Fibroblast of skin of abdomen (primary cell): ENCODE results near the gene FKBP1A. TPM values are rescaled to one million over a fixed set of nuclear protein-coding genes. Genes with fewer than 3 reads are reported as not detected.

Experiments used
- DNase-seq: peaks from one replicate; pipeline ENCODE4 v3.0.0-alpha.2; 2013
- polyA plus RNA-seq, 2 experiments: library from polyadenylated mRNA; unstranded; fragments of 120-200 nt; gene quantifications; one replicate each; pipeline ENCODE4 v1.2.1, GENCODE V29; 2013; ENCODE audit not compliant: insufficient read length in 2 of 2

FKBP1A gene
- 349 TPM for polyA plus RNA-seq (2013, experiment 1 of 2; ENCODE audit: insufficient read length)
- polyA plus RNA-seq (2013, experiment 2 of 2; ENCODE audit: insufficient read length), result 358 TPM

- peak; percentile 91 for DNase-seq
These were observed at the start of gene FKBP1A for GRCh38 chr20:1392693-1393506. Gene FKBP1A, minus strand, starts transcription at chr20:1393054. Its CDS starts 56 bp downstream, at chr20:1392998.

GRCh38 chr20:1442304-1442703 is 49.5 kb upstream of the FKBP1A start:
- no peak for DNase-seq

GRCh38 chr20:1441133-1441532 is 48.3 kb upstream of the FKBP1A start:
- DNase-seq, result no peak

DNA sequence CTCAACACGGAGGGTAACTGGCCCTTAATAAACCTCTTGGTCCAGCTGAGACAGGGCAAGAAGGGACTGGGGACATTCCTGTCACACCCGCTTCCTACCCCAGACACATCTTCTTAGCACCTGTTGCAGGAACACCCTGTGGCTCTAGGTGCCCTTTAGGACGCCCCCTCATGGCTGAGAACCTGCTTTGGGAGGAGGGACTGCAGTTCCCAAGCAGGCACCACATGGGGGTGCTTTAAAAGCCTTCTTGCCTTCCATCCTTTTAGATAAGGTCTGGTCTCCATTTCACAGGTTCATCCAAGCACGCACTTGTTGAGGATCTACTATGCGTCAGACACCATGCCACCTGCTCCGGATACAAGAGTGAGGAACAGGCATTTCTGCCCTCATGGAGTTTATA is 47.2 kb upstream of the FKBP1A start:
- no peak for DNase-seq

DNA sequence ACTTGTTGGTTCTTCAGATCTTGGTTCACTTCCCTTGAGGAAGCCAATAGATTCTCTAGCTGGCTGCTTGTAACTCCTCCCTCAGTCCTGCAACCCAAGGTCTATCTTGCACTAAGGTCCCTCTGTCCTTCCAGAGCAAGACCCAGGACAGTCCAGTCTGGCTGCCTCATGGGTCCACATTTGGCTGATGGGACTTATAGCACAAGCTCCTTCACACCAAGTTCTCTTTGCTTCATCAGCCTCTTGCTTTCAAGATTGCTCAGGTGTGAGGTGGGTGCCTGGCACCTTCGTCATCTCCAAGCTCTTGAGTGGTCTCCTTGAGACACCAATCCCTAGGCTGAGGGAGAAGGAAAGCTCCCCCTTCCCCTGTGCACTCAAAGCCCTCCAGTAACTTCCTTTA is 45.5 kb upstream of the FKBP1A start:
- DNase-seq, result no peak

- peak; percentile 63 for DNase-seq
These were observed 44.5 kb upstream of the FKBP1A start for GRCh38 chr20:1437235-1437904.

DNA sequence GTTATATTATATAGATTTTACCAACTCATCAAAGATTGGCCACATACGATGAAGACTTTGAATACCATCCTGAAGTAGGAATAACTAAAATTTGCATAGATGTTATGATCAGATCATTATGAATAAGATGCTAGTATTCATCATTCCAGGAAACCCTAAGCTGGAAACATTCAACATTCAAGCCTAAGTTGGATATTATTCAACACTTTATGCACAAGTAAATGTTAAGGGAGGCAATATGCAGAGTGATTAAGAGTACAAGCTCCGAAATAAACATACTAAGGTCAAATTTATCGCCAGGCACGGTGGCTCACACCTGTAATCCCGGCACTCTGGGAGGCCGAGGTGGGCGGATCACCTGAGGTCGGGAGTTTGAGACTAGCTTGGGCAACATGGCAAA is 43.4 kb upstream of the FKBP1A start:
- DNase-seq, result no peak

- no peak for DNase-seq
These were observed 42.5 kb upstream of the FKBP1A start for GRCh38 chr20:1435337-1435699.

DNA sequence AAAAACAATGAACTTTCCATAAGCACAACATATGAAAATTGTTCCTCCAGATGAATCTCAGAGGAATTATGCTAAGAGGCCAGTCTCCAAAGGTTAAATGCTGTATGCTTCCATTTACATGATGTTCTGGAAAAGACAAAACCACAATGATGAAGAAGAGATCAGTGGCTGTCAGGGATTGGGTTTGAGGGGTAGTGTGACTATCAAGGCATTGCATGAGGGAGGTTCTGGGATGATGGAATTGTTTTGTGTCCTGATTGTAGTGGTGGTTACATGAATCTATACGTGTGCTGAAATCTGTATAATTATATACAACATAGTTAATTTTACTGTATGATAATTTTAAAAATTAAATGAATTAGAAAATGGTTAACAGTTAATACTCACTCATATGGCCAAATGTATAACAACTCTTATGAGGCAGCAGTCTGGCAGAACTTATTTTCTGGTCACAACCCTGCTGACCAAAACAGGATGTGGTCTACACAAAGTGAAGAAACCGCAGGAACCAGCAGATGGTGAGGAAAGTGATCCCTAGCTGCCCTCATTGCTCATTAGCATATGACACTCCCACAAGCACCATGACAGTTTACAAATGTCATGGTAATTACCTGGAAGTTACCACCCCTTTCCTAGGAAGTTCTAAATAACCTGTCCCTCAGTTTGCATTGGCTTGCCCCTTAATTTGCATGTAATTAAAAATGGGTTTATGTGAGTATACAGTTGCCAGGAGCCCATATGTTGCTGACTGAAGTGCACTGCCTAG is 41.9 kb upstream of the FKBP1A start:
- peak; percentile 63 for DNase-seq

GRCh38 chr20:1431158-1431557 is 38.3 kb upstream of the FKBP1A start:
- no peak for DNase-seq

DNA sequence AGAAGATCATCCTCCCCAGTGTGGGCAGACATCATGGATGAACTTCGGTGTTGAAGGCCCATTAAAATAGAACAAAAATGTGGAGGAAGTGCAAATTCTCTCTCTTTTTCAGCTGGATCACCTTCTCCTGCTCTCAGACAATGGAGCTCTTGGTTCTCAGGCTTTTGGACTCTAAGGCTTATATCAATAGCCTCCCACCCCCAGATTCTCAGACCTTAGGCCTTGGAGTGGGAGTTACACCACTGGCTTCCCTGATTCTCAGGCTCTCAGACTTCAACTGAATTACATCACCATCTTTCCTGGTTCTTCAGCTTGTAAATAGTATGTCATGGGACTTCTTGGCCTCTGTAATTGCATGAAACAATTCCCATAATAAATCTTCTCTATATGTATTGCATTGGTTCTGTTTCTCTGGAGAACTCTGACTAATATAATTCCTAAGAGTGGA is 37.2 kb upstream of the FKBP1A start:
- DNase-seq, result peak; percentile 39

DNA sequence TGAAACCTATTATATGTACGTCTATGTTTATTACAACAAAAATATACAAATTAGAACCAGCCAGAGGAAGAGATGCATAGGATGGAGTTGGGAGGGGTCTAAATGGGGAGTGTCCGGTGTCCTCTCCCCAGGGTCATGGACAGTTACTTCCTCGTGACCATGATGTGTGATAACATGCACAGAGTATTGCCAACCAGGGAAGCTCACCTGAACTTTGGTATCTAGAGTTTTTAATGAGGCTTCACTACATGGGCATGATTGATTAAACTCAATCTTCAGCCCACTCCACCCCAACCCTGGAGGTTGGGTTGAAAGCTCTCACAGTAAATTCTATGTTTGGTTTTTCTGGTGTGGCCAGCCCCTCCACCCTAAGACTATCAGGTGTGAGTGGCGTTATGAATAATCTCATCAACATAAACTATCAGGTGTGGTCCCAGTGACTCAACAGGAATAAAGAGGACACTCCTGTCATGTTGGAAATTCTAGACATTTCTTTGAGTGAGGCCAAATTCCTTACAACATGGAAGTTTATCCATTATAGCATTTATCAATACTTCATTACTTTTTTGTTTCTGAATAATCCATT is 36.4 kb upstream of the FKBP1A start:
- DNase-seq, result no peak

GRCh38 chr20:1427457-1428054 is 34.7 kb upstream of the FKBP1A start:
- no peak for DNase-seq

- no peak for DNase-seq
These were observed 33.5 kb upstream of the FKBP1A start for GRCh38 chr20:1426231-1426849.

- DNase-seq, result no peak
These were observed 31.5 kb upstream of the FKBP1A start for GRCh38 chr20:1424336-1424735.

DNA sequence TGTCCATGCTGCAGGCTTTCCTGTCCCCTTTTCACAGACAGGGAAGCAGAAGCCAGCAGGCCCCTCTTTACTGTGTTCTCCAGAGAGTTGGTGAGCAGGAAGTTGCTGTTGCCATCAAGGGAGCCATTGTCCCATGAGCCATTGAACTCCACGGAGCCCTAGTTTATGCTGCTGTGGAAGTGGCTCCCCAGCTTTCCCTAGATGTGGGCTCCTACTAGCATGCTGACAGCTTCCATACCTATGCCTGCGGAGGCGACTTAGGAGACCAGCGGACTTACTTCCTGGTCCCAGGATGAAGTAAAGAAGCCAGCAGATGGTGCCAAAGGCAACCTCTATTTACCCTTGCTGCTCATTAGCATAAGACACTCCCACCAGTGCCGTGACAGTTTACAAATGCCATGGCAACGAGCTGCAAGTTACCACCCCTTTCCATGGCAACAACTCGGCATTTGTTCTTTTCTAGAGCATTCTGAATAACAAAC is 30.8 kb upstream of the FKBP1A start:
- DNase-seq, result peak; percentile 33

GRCh38 chr20:1423206-1423605 is 30.4 kb upstream of the FKBP1A start:
- no peak for DNase-seq

- DNase-seq, result no peak
These were observed 29.9 kb upstream of the FKBP1A start for GRCh38 chr20:1422753-1423152.

GRCh38 chr20:1420066-1420465 is 27.2 kb upstream of the FKBP1A start:
- no peak for DNase-seq

GRCh38 chr20:1418350-1418749 is 25.5 kb upstream of the FKBP1A start:
- no peak for DNase-seq

DNA sequence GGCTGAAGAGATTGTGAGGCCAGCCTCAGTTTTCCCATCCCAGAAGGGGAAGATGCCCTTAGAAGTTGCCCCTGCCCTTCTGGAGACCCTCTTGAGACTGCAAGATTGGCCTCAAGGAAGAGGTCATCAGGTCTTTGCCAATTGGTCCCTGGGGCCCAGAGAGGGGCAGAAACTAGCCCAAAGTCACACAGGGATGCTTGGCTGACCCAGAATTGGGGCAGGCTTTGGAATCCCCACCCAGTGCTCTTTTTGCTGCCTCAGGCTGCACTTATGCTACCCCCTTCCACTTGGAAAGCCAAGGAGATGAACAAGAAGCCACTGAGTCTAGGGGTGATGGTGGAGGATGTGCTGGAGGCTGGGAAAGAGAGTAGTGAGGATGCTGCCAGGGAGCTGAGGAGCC is 24.9 kb upstream of the FKBP1A start:
- DNase-seq, result no peak

DNA sequence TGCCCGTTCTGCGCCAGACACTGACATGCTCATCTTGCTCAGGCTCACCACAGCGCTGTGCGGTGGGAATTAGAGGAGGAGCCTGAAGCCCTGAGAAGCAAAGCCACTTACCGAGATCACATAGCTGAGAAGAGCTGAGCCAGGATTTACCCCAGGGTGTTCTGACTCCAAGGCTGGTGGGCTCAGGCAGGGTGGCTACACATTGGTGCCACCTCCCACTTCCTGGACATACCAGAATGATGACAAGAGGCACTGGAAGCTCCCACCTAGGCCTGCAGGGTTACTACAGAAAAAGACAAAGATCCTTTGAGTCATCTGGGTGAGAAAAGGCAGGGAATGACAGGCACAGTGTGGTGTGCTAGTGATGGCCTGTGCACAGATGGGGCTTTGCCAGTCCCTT is 24.4 kb upstream of the FKBP1A start:
- DNase-seq, result peak; percentile 31
